SK-N-SH (cell line): Measurements from ENCODE around the gene CACYBP.

ENCODE experiments used
- CTCF ChIP-seq: fragments of 200-600 bp; sonication (generic); IDR thresholded peaks from 2 replicates; pipeline ENCODE4 v1.6.1; 2017; ENCODE audit warnings: antibody characterized with exemption, mild to moderate bottlenecking, moderate library complexity
- ELF1 ChIP-seq: IDR thresholded peaks from 2 replicates; pipeline ENCODE4 v1.4.0; 2012
- FOSL2 ChIP-seq: IDR thresholded peaks from 2 replicates; pipeline ENCODE4 v1.4.0; 2012; ENCODE audit warnings: low read depth, mild to moderate bottlenecking, moderate library complexity, borderline replicate concordance
- MAX ChIP-seq: IDR thresholded peaks from 2 replicates; pipeline ENCODE4 v1.4.0; 2012; ENCODE audit warnings: low read depth
- MEF2A ChIP-seq: IDR thresholded peaks from 2 replicates; pipeline ENCODE4 v1.4.0; 2012; ENCODE audit warnings: low read depth, borderline replicate concordance
- NFIC ChIP-seq: IDR thresholded peaks from 2 replicates; pipeline ENCODE4 v1.4.0; 2012; ENCODE audit warnings: borderline replicate concordance
- NRF1 ChIP-seq: IDR thresholded peaks from 2 replicates; pipeline ENCODE4 v1.6.1; 2012; ENCODE audit warnings: low read depth, mild to moderate bottlenecking, low read length
- POLR2AphosphoS5 ChIP-seq: IDR thresholded peaks from 2 replicates; pipeline ENCODE4 v1.6.1; 2012; ENCODE audit warnings: low read depth, low read length
- RFX5 ChIP-seq: IDR thresholded peaks from 2 replicates; pipeline ENCODE4 v1.6.1; 2012; ENCODE audit warnings: mild to moderate bottlenecking, improper control_type of control experiment, low read length
- SMC3 ChIP-seq: IDR thresholded peaks from 2 replicates; pipeline ENCODE4 v1.6.1; 2012; ENCODE audit warnings: low read depth, low read length, improper control_type of control experiment
- TAF1 ChIP-seq: IDR thresholded peaks from 2 replicates; pipeline ENCODE4 v1.6.1; 2012; ENCODE audit warnings: low read depth, mild to moderate bottlenecking, low read length, moderate library complexity, borderline replicate concordance
- ZBTB33 ChIP-seq: IDR thresholded peaks from 2 replicates; pipeline ENCODE4 v1.4.0; 2012; ENCODE audit warnings: low read depth, borderline replicate concordance
- TF ChIP-seq, protein P1 (sequence below): IDR thresholded peaks from 2 replicates; pipeline ENCODE4; 2012

DNA sequence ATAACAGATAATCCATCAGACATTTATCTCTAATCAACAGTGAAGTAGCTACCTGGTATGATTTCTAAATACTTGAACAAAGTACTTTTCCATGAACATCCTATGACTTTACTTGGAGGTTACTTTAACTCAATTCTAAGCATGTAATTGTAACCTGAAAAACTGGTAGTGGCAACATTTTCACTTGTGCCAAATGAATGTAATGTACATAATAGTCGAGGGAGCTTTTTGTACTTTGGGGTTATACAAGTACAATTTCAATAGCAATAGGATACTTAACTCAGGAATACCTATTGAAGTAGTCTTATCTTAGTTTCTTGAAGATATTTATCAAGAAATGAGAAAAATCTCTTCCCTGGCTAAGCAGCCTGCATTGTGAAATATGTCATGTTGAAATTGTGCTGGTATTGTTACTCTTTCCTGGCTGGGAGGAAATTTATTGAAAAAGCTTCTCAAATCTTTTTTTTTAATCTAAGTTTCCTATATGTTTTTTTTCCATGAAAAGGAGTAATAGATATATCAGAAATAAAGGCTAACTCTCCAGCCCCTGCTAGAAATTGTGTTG lies 33.7 kb upstream of the CACYBP start:
- TF ChIP-seq NRF1 (no peak), CTCF (no peak), POLR2AphosphoS5 (no peak), TAF1 (no peak), FOSL2 (no peak), MAX (no peak), MEF2A (no peak), NFIC (no peak), ZBTB33 (no peak), SMC3 (no peak), ELF1 (no peak), RFX5 (no peak)
- TF ChIP-seq, protein P1, sequence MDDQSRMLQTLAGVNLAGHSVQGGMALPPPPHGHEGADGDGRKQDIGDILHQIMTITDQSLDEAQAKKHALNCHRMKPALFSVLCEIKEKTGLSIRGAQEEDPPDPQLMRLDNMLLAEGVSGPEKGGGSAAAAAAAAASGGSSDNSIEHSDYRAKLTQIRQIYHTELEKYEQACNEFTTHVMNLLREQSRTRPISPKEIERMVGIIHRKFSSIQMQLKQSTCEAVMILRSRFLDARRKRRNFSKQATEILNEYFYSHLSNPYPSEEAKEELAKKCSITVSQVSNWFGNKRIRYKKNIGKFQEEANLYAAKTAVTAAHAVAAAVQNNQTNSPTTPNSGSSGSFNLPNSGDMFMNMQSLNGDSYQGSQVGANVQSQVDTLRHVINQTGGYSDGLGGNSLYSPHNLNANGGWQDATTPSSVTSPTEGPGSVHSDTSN: no peak
